GM19193 (cell line): ENCODE data around the gene CFAP97D1.

ENCODE experiments used
- POLR2A ChIP-seq: IDR thresholded peaks from 4 replicates; pipeline ENCODE4 v1.6.1; 2011; ENCODE audit not compliant: insufficient read depth, insufficient read length; ENCODE audit errors: extremely low read depth

The CFAP97D1 gene

DNA sequence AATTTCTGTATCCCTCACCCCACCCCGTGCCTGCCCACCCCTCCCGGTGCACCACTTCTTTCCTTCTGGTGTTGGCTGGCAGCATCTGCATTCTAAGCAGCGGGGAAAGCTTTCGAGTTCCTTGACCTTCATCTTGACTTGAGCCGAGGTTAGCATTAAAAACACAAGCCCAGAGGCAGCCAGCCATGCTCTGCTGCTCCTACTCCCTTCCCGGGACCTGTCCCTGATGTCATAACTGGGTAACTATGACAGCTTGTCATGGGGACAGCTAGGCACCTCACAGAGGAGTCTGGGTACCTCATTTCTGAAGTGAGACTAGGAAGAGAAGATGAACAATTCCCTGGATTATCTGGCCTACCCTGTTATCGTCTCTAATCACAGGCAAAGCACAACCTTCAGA, at the start of gene CFAP97D1:
Gene CFAP97D1 (plus strand): TSS at position 301 of the 400 bp plus-strand sequence. CDS start 28 bp downstream, at position 329.
- TF ChIP-seq POLR2A: no peak

DNA sequence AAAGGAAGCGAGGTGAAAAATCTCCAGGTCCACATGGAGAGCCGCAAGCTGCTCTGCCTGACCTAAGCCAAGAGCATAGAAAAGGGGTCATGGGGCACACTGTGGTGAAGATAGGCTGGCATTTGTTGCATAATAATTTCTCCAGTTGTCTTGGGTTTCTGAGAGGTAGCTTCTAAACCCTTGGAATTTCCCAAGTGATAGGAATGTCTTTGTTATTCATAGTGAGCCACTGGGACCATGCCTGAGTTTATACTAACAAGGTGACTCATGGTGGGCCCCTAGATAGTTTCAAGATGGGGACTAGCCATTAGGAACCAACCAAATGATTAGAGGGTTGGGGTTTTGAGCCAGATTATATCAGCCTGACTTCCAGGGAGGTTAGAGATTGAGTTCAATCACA, 47.3 kb upstream of the CFAP97D1 start:
- TF ChIP-seq POLR2A: no peak

DNA sequence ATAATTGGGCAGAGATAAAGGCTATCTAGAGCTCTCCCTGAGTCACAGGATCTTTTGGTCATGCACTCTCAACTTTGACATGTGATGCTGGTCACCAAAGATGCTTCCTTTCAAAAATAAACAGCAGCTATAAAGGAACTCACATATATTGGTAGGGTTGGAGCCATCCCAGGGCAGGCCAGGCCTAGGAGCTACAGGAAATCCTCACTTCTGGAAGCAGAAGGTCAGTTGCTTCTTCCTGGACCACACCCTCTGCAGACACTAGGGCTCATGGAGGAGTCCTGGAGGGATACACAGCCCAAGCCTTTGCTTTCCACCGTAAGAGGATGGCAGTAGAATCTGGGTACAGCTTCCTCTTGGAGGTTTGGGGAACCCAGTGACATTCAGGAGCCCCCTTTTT, 46.3 kb upstream of the CFAP97D1 start:
- TF ChIP-seq POLR2A: no peak

DNA sequence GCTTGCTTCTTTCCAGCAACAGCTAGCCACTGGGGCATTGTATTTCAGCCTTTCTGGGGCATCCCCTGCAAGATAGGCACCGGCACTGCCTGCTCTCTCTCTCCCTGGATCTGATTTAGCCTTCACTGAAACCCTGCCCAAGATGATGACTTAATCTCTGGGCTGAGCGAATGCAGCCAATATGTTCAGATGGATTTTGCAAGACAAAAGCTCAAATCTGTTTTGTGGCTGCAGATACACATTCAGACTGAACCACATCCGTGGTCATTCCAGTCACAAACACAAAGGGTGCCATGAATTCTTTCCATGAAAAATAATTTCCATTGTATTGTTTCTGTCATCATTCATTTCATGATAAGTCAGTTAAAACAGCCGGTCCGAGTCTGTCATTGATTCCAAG, 45.9 kb upstream of the CFAP97D1 start:
- no peak for TF ChIP-seq POLR2A

DNA sequence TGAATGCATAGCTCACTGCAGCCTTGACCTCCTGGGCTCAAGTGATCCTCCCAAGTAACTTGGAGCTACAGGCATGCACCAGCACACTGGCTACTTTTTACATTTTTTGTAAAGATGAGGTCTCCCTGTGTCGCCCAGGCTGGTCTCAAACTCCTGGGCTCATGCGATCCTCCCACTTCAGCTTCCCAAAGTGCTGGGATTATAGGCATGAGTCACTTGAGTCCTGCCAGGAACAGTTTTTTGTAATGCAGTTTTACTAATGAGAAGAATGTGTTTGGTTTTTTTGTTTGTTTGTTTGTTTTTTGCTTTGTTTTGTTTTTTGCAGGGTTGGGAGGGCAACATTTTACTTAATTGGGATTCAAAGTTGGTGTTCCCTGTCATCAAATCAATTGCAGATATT, 43.8 kb upstream of the CFAP97D1 start:
- TF ChIP-seq POLR2A: no peak

DNA sequence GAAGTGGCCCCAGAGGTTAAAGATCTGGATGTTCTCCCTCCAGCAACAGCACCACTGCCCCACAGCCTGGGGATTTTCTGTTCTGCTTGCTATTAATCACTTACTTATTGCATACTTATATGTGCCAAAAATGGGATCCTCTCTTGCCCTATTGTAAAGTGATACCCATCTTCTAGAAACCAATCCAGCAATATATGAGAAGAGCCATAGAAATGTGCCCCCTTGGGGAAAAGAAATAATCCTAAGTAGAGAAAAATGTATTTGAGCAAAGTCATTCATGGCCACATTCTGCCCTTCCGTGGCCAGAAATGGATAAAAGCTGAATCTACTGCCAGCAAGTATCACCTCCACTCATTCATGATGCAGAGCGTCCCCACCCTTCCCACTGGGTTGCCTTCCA, 42.5 kb upstream of the CFAP97D1 start:
- TF ChIP-seq POLR2A: no peak

GRCh38 chr17:43740541-43740940, 39.7 kb upstream of the CFAP97D1 start:
- TF ChIP-seq POLR2A: no peak

DNA sequence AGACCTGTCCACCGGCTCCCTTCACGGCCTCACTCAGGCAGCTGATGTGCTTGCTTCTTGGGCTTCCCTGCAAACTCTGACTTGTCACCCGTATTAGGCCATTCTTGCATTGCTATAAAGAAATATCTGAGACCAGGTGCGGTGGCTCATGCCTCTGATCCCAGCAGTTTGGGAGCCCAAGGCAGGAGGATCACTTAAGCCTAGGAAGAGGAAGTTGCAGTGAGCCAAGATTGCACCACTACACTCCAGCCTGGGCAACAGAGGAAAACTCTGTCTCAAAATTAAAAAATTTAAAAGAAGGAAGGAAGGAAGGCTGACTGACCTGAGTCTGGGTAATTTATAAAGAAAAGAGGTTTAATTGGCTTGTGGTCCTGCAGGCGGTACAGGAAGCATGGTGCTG, 38.6 kb upstream of the CFAP97D1 start:
- TF ChIP-seq POLR2A: no peak

DNA sequence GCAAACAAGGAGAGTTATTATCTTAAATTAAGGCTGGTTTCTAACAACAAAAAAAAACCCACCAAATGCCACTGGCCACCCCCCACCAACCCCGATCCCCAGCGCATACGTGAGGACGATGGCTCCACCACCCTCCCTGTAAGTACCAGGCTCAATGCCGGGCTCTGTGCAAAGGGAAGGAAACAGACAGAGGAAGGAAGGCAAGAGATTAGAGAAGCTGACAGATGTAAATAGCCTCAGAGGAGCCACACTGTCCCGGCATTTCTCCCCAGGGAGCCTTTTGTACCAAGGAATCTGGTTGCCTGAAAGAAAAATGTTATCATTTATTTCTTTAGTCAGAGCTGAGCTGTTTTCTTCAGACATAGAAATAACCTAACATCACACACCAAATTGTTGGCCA, 34.7 kb upstream of the CFAP97D1 start:
- TF ChIP-seq POLR2A: no peak

DNA sequence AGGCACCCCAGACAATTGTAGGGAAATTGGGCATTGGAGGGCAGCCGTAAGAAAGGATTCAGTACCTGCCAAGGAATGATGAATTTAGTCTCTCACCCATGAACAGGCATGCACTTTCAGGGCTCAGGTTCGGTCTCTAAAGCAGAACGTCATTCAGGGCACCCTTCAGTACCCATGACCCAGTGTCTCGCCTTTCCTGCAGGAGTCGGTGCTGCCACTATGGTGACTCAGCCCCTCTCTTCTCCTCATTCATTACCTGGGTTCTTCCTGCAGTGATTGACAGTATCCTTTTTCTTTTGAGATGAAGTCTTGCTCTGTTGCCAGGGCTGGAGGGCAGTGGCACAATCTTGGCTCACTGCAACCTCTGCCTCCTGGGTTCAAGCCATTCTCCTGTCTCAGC, 30.1 kb upstream of the CFAP97D1 start:
- no peak for TF ChIP-seq POLR2A

GRCh38 chr17:43753493-43754129, 26.6 kb upstream of the CFAP97D1 start:
- TF ChIP-seq POLR2A: no peak

- TF ChIP-seq POLR2A: no peak
These were observed 25.3 kb upstream of the CFAP97D1 start for GRCh38 chr17:43754947-43755346.

GRCh38 chr17:43755389-43755875, 24.8 kb upstream of the CFAP97D1 start:
- TF ChIP-seq POLR2A: no peak

DNA sequence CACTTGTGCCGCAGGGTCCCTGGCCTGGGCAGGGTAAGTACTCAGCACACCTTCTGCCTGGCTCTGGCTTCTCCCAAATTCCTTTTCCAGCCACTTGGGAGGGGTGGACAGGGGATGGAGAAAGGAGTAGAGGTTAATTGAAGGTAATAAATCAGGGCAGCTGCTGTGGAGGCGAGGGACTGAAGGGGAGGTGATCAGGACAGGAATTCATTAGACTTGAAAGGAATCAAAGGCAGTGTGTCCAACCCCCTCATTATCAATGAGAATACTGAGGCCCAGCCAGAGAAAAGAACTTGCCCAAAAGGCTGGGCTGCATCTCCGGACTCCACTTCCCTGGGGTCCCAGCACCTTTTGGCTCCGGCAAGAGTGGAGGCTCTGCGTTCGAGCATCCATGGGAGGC, 24.0 kb upstream of the CFAP97D1 start:
- no peak for TF ChIP-seq POLR2A

DNA sequence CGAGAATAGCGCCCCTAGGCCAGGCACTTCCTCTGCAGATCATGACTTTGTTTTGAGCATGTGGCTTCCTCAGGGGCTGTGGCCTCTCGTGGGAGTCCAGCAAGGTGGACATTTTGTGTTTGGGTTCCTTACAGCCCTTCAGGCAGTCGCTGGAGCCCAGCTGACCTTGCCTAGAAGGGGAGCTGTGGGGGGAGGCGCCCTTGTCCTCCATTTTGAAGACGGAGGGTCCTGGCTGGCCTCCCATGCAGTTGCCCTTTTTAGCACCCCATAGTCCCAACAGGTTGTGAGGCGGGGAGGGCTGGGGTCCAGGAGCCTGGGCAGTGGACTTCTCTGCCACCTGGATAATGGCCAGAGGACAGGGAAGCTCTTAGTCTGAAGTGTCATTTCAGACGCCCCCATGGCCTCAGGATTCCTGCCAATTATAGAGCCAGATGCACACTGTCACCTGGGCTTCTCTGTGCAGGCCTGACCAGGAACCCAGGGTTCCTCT, 23.0 kb upstream of the CFAP97D1 start:
- no peak for TF ChIP-seq POLR2A

GRCh38 chr17:43758086-43758485, 22.1 kb upstream of the CFAP97D1 start:
- no peak for TF ChIP-seq POLR2A
